ENCODE measurements around the gene SCCPDH.
"Not testable (repeated sequence)": the region's sequence is repeated elsewhere in the genome, so short reads cannot be mapped to it uniquely, and the experiment has no call there.

SCCPDH gene

GRCh38 chr1:246705368-246705767 lies 18.8 kb upstream of the SCCPDH start:
- no peak for DNase-seq (ENCODE audit: low read depth in 1 of 2, low spot score in 1 of 2)

DNA sequence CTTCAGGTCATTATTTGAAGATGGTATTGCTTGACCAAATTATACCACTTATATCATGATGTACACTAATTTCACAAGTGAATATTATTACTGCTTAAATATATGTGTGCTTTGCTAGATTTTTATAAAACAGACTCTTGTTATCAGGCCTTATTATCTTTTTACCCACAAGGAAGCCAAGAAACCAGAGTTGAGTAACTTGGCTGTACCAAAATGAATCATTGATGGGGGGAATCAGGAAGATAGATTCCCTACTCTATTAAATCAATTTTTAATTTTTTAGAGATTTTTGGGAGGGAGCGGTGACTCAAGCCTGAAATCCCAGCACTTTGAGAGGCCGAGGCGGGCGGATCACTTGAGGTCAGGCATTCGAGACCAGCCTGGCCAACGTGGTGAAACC lies 16.0 kb upstream of the SCCPDH start:
- no peak for DNase-seq (ENCODE audit: low read depth in 1 of 2, low spot score in 1 of 2)

DNA sequence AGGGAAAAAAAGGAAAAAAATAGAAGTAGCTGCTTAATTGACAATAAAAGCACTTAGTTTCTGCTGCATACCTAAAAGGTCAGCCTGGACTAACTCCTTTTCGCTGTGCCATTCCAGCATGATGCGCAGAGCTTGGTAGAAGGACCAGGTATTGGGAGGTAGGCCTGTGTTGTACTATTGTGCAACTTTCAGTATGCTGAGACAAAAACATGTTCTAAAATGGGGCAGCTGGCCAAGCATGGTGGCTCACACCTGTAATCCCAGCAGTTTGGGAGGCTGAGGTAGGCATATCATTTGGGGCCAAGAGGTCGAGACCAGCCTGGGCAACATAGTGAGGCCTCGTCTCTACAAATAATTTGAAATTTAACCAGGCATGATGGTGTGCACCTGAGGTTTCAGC lies 15.0 kb upstream of the SCCPDH start:
- no peak for DNase-seq (ENCODE audit: low read depth in 1 of 2, low spot score in 1 of 2)

- no peak for DNase-seq (ENCODE audit: low read depth in 1 of 2, low spot score in 1 of 2)
Measured at GRCh38 chr1:246709835-246710234, 14.4 kb upstream of the SCCPDH start.

DNA sequence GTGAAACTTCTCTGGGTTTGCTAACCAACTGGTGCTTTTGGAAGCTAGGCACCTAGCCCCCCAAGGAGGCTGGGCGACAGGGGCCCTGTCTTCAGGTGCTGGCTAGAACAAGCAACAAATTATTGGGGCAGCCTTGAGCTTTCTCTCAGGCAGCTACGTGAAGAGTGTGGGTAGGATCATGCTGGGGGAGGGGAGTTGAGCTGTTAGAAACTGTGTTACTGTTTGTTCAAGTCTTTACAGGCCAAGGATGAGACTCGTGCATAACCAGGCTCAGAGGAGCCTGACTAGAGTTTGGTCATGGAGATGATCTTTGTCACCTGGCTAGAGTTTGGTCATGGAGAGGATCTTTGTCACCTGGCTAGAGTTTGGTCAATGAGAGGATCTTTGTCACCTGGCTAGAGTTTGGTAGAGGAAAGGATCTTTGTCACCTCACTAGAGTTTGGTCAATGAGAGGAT lies 12.6 kb upstream of the SCCPDH start:
- DNase-seq (ENCODE audit: low read depth in 1 of 2, low spot score in 1 of 2), result no peak

DNA sequence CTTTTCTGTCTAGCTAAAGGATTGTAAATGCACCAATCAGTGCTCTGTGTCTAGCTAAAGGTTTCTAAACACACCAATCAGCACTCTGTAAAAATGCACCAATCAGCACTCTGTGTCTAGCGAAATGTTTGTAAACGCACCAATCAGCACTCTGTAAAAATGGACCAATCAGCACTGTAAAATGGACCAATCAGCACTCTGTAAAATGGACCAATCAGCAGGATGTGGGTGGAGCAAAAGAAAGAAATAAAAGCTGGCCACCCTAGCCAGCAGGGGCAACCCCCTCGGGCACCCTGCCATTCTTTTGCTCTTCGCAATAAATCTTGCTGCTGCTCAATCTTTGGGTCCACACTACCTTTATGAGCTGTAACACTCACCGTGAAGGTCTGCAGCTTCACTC lies 11.8 kb upstream of the SCCPDH start:
- DNase-seq (ENCODE audit: low read depth in 1 of 2, low spot score in 1 of 2), result not testable (repeated sequence)

DNA sequence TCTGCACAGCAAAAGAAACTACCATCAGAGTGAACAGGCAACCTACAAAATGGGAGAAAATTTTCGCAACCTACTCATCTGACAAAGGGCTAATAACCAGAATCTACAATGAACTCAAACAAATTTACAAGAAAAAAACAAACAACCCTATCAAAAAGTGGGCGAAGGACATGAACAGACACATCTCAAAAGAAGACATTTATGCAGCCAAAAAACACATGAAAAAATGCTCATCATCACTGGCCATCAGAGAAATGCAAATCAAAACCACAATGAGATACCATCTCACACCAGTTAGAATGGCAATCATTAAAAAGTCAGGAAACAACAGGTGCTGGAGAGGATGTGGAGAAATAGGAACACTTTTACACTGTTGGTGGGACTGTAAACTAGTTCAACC lies 4.8 kb upstream of the SCCPDH start:
- not testable (repeated sequence) for DNase-seq (ENCODE audit: low read depth in 1 of 2, low spot score in 1 of 2)

GRCh38 chr1:246720814-246721213 lies 3.4 kb upstream of the SCCPDH start:
- not testable (repeated sequence) for DNase-seq (ENCODE audit: low read depth in 1 of 2, low spot score in 1 of 2)

DNA sequence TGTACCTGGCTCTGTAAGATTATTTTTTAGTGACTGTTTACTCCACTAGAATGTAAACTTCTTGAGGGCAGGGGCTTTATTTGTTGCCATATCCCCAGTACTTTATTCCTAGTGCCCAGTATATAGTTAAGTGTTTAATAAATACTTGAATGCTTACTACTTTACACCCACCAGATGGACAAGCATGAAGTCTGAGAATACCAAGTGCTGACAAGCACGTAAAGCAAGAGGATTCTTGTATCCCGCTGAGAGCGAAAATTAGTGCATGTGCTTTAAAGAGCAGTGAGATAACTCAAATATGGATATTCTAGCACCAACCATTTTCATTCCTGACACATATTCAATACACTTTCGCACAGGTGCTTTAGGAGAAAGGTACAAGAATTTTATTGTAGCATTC lies 1.5 kb upstream of the SCCPDH start:
- DNase-seq (ENCODE audit: low read depth in 1 of 2, low spot score in 1 of 2), result no peak

GRCh38 chr1:246724731-246725095 lies 504 bp downstream of the SCCPDH start:
- no peak for DNase-seq (ENCODE audit: low read depth in 1 of 2, low spot score in 1 of 2)

DNA sequence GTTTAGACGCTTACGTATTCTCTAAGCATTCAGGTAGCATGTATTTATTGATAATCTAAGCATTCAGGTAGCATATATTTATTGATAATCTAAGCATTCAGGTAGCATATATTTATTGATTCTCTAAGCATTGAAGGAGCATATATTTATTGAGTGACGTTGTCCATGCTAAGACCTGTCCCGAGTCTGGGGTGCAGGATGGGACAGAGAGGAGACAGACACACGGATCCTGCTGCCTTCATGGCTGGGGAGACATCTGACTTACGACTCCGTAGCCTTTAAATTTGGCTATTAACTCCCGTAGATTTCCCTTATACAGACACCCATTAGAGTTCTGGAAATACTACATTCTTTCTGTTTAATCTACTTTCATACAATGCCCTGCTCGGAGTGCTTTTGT lies 982 bp downstream of the SCCPDH start:
- no peak for DNase-seq (ENCODE audit: low read depth in 1 of 2, low spot score in 1 of 2)

DNA sequence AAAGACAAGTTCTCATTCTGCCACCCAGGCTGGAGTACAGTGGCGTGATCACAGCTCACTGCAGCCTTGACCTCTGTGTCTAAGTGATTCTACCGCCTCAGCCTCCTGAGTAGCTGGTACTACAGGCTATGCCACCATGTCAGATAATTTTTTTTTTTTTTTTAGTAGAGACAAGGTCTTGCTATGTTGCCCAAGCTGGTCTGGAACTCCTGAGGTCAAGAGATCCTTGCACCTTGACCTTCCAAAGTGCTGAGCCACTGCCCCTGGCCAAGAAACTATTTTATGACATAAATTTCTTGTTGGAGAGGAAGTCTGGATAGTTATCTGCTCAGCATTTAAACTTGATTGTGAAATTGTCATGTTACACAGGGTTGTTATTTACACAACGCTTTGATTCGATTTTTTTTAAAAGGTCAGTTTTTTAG lies 2.1 kb downstream of the SCCPDH start:
- DNase-seq (ENCODE audit: low read depth in 1 of 2, low spot score in 1 of 2), result no peak

- DNase-seq (ENCODE audit: low read depth in 1 of 2, low spot score in 1 of 2), result no peak
Measured at GRCh38 chr1:246726881-246727280, 2.7 kb downstream of the SCCPDH start.

- no peak for DNase-seq (ENCODE audit: low read depth in 1 of 2, low spot score in 1 of 2)
Measured at GRCh38 chr1:246727594-246727993, 3.4 kb downstream of the SCCPDH start.

- DNase-seq (ENCODE audit: low read depth in 1 of 2, low spot score in 1 of 2), result no peak
Measured at GRCh38 chr1:246728311-246728710, 4.1 kb downstream of the SCCPDH start.

- DNase-seq (ENCODE audit: low read depth in 1 of 2, low spot score in 1 of 2), result not testable (repeated sequence)
Measured at GRCh38 chr1:246729040-246729439, 4.8 kb downstream of the SCCPDH start.

DNA sequence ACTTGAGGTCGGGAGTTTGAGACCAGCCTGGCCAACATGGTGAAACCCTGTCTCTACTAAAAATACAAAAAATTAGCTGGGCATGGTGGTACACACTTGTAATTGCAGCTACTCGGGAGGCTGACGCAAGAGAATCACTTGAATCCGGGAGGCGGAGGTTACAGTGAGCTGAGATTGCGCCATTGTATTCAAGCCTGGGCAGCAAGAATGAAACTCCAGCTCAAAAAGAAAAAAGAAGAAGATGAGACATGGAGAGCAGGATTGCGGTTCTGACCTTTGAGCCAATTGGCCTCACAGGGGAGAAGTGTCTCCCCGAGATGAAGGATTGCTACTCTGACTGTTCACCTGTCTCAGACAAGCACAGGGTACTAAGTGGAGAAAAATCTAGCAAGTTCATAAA lies 6.6 kb downstream of the SCCPDH start:
- DNase-seq (ENCODE audit: low read depth in 1 of 2, low spot score in 1 of 2), result no peak

GRCh38 chr1:246731873-246732272 lies 7.7 kb downstream of the SCCPDH start:
- DNase-seq (ENCODE audit: low read depth in 1 of 2, low spot score in 1 of 2), result not testable (repeated sequence)

GRCh38 chr1:246733704-246734103 lies 9.5 kb downstream of the SCCPDH start:
- no peak for DNase-seq (ENCODE audit: low read depth in 1 of 2, low spot score in 1 of 2)

- no peak for DNase-seq (ENCODE audit: low read depth in 1 of 2, low spot score in 1 of 2)
Measured at GRCh38 chr1:246734866-246735265, 10.7 kb downstream of the SCCPDH start.

DNA sequence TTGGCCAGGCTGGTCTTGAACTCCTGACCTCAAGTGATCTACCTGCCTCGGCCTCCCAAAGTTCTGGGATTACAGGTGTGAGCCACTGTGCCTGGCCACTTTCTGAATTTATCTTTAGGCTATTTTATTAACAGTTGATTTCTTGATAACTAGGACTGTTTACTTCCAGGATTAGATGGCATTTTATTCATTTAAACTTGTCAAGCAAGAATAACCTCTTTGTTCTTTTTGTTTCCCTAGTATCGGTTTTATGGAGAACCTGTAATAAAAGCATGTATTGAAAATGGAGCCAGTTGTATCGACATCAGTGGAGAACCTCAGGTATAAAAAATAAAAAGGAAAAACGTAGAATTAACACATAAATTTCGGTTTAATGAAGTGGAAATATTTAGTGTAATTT lies 11.5 kb downstream of the SCCPDH start:
- no peak for DNase-seq (ENCODE audit: low read depth in 1 of 2, low spot score in 1 of 2)

GRCh38 chr1:246742396-246742795 lies 18.2 kb downstream of the SCCPDH start:
- DNase-seq (ENCODE audit: low read depth in 1 of 2, low spot score in 1 of 2), result no peak

- DNase-seq (ENCODE audit: low read depth in 1 of 2, low spot score in 1 of 2), result not testable (repeated sequence)
Measured at GRCh38 chr1:246746155-246746554, 21.9 kb downstream of the SCCPDH start.

GRCh38 chr1:246748006-246748405 lies 23.8 kb downstream of the SCCPDH start:
- no peak for DNase-seq (ENCODE audit: low read depth in 1 of 2, low spot score in 1 of 2)

Measured in activated CD4-positive, alpha-beta T cell treated with anti-CD3 and anti-CD28 coated beads, Interleukin-2, amount 50 U/mL, for 24 hours (primary cell).